IMR-90 (cell line): ENCODE results near the gene CFAP299. TPM values are rescaled to one million over a fixed set of nuclear protein-coding genes. Genes with fewer than 3 reads are reported as not detected.

ENCODE experiments used
- ATAC-seq: fragments of 200-7000 bp; cut with Tn5 transposase; 2 replicates; pipeline ENCODE4 v1.9.1; 2020; ENCODE audit warnings: low read depth, mild to moderate bottlenecking, moderate library complexity
- BruUV-seq: library from RNA; stranded (reverse); fragments of 400-500 nt; replicated peaks from 2 replicates; lab custom pipeline; 2021; lab: Mats Ljungman, UMichigan
- CTCF ChIA-PET: fragments of 300-600 bp; formaldehyde crosslinking; extraction: SDS; loops from one replicate; lab custom pipeline; 2021; ENCODE audit warnings: antibody characterized with exemption; lab: Yijun Ruan, JAX
- POLR2A ChIA-PET: fragments of 300-600 bp; sonication (Branson Sonifier 250); formaldehyde crosslinking; loops from one replicate; lab custom pipeline; 2022; ENCODE audit warnings: antibody characterized with exemption; ENCODE audit not compliant: unreplicated experiment; lab: Charles Lee
- DNase-seq: peaks from one replicate; pipeline ENCODE4 v3.0.0; 2013
- H2AFZ ChIP-seq: replicated peaks from 2 replicates; pipeline ENCODE3; 2013; ENCODE audit warnings: low read length, mild to moderate bottlenecking; ENCODE audit not compliant: poor library complexity
- H2AK5ac ChIP-seq: 2 replicates; pipeline ENCODE4 v1.6.1; 2013; ENCODE audit warnings: low read depth, low read length, inconsistent platforms
- H2AK9ac ChIP-seq: replicated peaks from 2 replicates; pipeline ENCODE3; 2013; ENCODE audit warnings: mild to moderate bottlenecking, low read depth, low read length, moderate library complexity; ENCODE audit not compliant: poor library complexity
- H2BK120ac ChIP-seq: 2 replicates; pipeline ENCODE4 v1.6.1; 2013; ENCODE audit warnings: low read depth, low read length, inconsistent platforms
- H2BK15ac ChIP-seq: 3 replicates; pipeline ENCODE4 v1.6.1; 2013; ENCODE audit warnings: low read depth, low read length, inconsistent platforms
- H2BK20ac ChIP-seq: 2 replicates; pipeline ENCODE4 v1.6.1; 2013; ENCODE audit warnings: low read depth, mild to moderate bottlenecking, inconsistent platforms, low read length, moderate library complexity
- H2BK5ac ChIP-seq: 2 replicates; pipeline ENCODE4 v1.6.1; 2013; ENCODE audit warnings: mild to moderate bottlenecking, low read depth, low read length, inconsistent platforms; ENCODE audit not compliant: poor library complexity, severe bottlenecking
- H3K14ac ChIP-seq: replicated peaks from 2 replicates; pipeline ENCODE4 v1.6.1; 2013; ENCODE audit warnings: low read depth, low read length, inconsistent platforms
- H3K18ac ChIP-seq: 2 replicates; pipeline ENCODE4 v1.6.1; 2013; ENCODE audit warnings: low read depth, low read length, control low read depth
- H3K23ac ChIP-seq: 2 replicates; pipeline ENCODE4 v1.6.1; 2013; ENCODE audit warnings: low read depth, low read length, inconsistent platforms
- H3K27ac ChIP-seq: 2 replicates; pipeline ENCODE4 v1.5.1; 2013; ENCODE audit warnings: mild to moderate bottlenecking, control low read depth, low read length; ENCODE audit not compliant: insufficient read depth
- H3K27me3 ChIP-seq: 2 replicates; pipeline ENCODE4 v1.6.1; 2013; ENCODE audit warnings: low read length; ENCODE audit not compliant: control insufficient read depth, insufficient read depth
- H3K36me3 ChIP-seq: 2 replicates; pipeline ENCODE4 v1.6.1; 2013; ENCODE audit warnings: low read length, mixed read lengths; ENCODE audit not compliant: control insufficient read depth, insufficient read depth
- H3K4ac ChIP-seq: 2 replicates; pipeline ENCODE4 v1.6.1; 2013; ENCODE audit warnings: low read depth, low read length, inconsistent platforms
- H3K4me1 ChIP-seq: 2 replicates; pipeline ENCODE4 v1.6.1; 2013; ENCODE audit warnings: low read length, mixed read lengths; ENCODE audit not compliant: control insufficient read depth, insufficient read depth
- H3K4me2 ChIP-seq: 2 replicates; pipeline ENCODE4 v1.6.1; 2013; ENCODE audit warnings: low read depth, mild to moderate bottlenecking, control low read depth, low read length, moderate library complexity
- H3K4me3 ChIP-seq: 2 replicates; pipeline ENCODE4 v1.5.1; 2013; ENCODE audit warnings: low read depth, mild to moderate bottlenecking, control low read depth, low read length, moderate library complexity; ENCODE audit not compliant: insufficient read depth
- H3K56ac ChIP-seq: 2 replicates; pipeline ENCODE4 v1.6.1; 2013; ENCODE audit warnings: low read length, inconsistent platforms; ENCODE audit not compliant: insufficient read depth; ENCODE audit errors: extremely low read depth
- H3K79me1 ChIP-seq, 2 experiments: 2 replicates each; pipeline ENCODE4 v1.6.1; 2013; ENCODE audit warnings: low read length in 2 of 2, inconsistent platforms in 1 of 2, low read depth in 1 of 2
- H3K9ac ChIP-seq: 2 replicates; pipeline ENCODE4 v1.6.1; 2013; ENCODE audit warnings: low read depth, low read length, control low read depth
- H3K9me1 ChIP-seq: 2 replicates; pipeline ENCODE4 v1.6.1; 2013; ENCODE audit warnings: low read length, inconsistent platforms; ENCODE audit not compliant: insufficient read depth
- H3K9me3 ChIP-seq: 2 replicates; pipeline ENCODE4 v1.6.1; 2013; ENCODE audit warnings: low read length; ENCODE audit not compliant: control insufficient read depth, insufficient read depth
- H4K20me1 ChIP-seq: 2 replicates; pipeline ENCODE4 v1.6.1; 2013; ENCODE audit warnings: low read length, inconsistent platforms; ENCODE audit not compliant: insufficient read depth
- H4K5ac ChIP-seq: 2 replicates; pipeline ENCODE4 v1.6.1; 2013; ENCODE audit warnings: mild to moderate bottlenecking, low read depth, low read length, control low read depth
- H4K8ac ChIP-seq, 2 experiments: 2 replicates each; pipeline ENCODE4 v1.6.1; 2013; ENCODE audit warnings: low read depth in 2 of 2, low read length in 2 of 2, control low read depth in 1 of 2, inconsistent platforms in 1 of 2
- H4K91ac ChIP-seq: 2 replicates; pipeline ENCODE4 v1.6.1; 2013; ENCODE audit warnings: low read depth, low read length, inconsistent platforms; ENCODE audit not compliant: insufficient read depth
- BHLHE40 ChIP-seq: fragments of 150-350 bp; IDR thresholded peaks from 2 replicates; pipeline ENCODE4 v1.6.1; 2016; ENCODE audit warnings: mild to moderate bottlenecking, low read depth, low read length
- CEBPB ChIP-seq: IDR thresholded peaks from 2 replicates; pipeline ENCODE4 v1.6.1; 2012; ENCODE audit warnings: low read depth, low read length, improper control_type of control experiment
- WGBS, 2 experiments: methylation state at CpG; one replicate each; pipeline versions ENCODE4 v1.1.5 to v1.1.7; 2013; ENCODE audit warnings: missing lambda C conversion rate in 2 of 2; ENCODE audit not compliant: insufficient read length in 1 of 2; ENCODE audit errors: extremely low coverage in 2 of 2; 5-methylcytosine and 5-hydroxymethylcytosine counted together
- dilution Hi-C: fragments of 300-500 bp; cut with HindIII; formaldehyde crosslinking; loops from one replicate; pipeline ENCODE4 v1.14.3; 2018; ENCODE audit warnings: low sequenced_read_pairs; ENCODE audit not compliant: unreplicated experiment
- in situ Hi-C: fragments of 300-500 bp; cut with MboI; formaldehyde crosslinking; loops from 3 replicates; pipeline ENCODE4 v1.14.3; 2019; ENCODE audit warnings: low sequenced_read_pairs, inconsistent platforms, mixed read lengths
- intact Hi-C: fragments of 100-400 bp; cut with micrococcal nuclease; formaldehyde crosslinking; loops from 2 replicates; pipeline ENCODE4 v1.10.0; 2022
- polyA plus RNA-seq, 3 experiments: library from polyadenylated mRNA; depleted of rRNA; stranded (reverse); fragments of >200 nt; gene quantifications; 2 replicates each; pipeline ENCODE4 v1.2.3, GENCODE V29; 2012; ENCODE audit warnings: low replicate concordance in 1 of 3
- total RNA-seq: library from RNA; depleted of rRNA; stranded (reverse); fragments of >200 nt; gene quantifications from 2 replicates; pipeline ENCODE4 v1.2.3, GENCODE V29; 2012
- TF ChIP-seq, protein P1 (sequence below): fragments of 150-350 bp; IDR thresholded peaks from 2 replicates; pipeline ENCODE4 v1.6.1; 2016; ENCODE audit warnings: low read depth, mild to moderate bottlenecking, low read length, moderate library complexity, borderline replicate concordance

Gene CFAP299
- total and polyA plus RNA-seq, 2 of the 4 experiments (the other 2 are of a cell fraction): 1.0 to 1.1 TPM

DNA sequence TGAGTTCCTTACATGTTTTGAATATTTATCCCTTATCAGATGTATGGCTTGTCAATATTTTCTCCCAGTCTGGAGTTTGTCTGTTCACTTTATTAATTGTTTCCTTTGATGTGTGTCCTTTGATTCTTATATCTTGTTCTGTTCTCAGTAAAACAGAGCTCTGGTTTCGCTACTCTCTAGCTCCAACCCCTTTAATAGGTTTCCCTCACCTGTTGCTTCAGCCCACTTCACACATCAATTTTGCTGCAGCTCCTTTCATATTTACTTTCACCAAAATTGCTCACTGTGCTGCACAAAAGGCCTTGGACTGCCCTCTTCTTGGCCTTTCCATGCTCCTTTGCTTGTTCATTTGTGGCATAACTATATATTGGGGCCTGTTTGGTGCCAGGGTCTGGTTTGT, 85.1 kb downstream of the CFAP299 start:
- Histone ChIP-seq H2AK9ac (no peak overlapping the region), H3K23ac (no peak overlapping the region), H4K8ac (no peak overlapping the region), H2BK120ac (no peak overlapping the region), H3K27me3 (no peaks in the 10 kb centered on the region), H2AK5ac (no peak overlapping the region), H3K4me2 (no peak overlapping the region), H3K4ac (no peak overlapping the region), H4K91ac (no peak overlapping the region), H3K27ac (no peak overlapping the region), H3K18ac (no peak overlapping the region), H4K5ac (no peak overlapping the region), H3K56ac (no peak overlapping the region), H2BK15ac (no peak overlapping the region), H3K14ac (no peak overlapping the region), H3K9me1 (0 out of 2 replicates have a peak, but pooled peaks cover 4% of the 10 kb centered on the region), H4K20me1 (no peaks in the 10 kb centered on the region), H3K4me1 (peaks cover 8% of the 10 kb centered on the region), H3K9ac (no peak overlapping the region), H3K79me1 (no peaks in the 10 kb centered on the region), H2AFZ (no peak overlapping the region), H3K9me3 (no peaks in the 10 kb centered on the region), H2BK5ac (no peak overlapping the region), H3K4me3 (no peak overlapping the region), H2BK20ac (no peak overlapping the region), H3K36me3 (no peaks in the 10 kb centered on the region)
- no peak for TF ChIP-seq CEBPB
- TF ChIP-seq BHLHE40: no peak
- TF ChIP-seq, protein P1, sequence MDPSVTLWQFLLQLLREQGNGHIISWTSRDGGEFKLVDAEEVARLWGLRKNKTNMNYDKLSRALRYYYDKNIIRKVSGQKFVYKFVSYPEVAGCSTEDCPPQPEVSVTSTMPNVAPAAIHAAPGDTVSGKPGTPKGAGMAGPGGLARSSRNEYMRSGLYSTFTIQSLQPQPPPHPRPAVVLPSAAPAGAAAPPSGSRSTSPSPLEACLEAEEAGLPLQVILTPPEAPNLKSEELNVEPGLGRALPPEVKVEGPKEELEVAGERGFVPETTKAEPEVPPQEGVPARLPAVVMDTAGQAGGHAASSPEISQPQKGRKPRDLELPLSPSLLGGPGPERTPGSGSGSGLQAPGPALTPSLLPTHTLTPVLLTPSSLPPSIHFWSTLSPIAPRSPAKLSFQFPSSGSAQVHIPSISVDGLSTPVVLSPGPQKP: no peak
- ATAC-seq (no peak), DNase-seq (no peak)
- 75% methylated on average over 1 of the region's 1 CpG; no CpG with 5 or more reads in 1 of the 2 experiments for WGBS, 2 experiments
- POLR2A ChIA-PET: no interaction called here
- CTCF ChIA-PET: interaction anchor here (0.6 to 1.5 kb wide), 2 partner anchors 14 to 519 kb away, joined by 3 read pairs; no protein-coding TSS in a partner anchor
- in situ Hi-C loops: no loop called here
- intact Hi-C loops: no loop called here
- no TSS peak for BruUV-seq
- dilution Hi-C loops: no loop called here
